ENCODE data around the gene VOPP1.
A peak's percentile ranks its signal among the peaks of the same experiment; 100 is the strongest.

Gene VOPP1

DNA sequence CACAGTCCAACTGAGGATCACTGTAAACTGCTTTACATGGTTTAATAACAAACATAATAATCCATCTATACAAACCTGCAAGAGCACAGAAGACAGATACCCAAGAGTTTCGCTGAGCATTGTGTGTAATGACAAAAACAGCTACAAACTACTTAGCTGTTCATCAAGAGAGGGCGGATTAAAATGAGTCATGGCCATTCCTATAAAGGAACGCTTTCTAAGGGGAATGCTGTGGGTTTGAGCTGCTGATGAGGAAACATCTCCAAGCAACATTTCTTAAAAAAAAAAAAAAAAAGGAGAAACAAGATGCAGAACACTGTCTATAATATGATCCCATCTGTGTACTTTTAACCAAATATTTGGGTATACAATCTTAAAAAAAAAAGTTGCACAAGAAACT is 33.8 kb downstream of the VOPP1 start:
- intact Hi-C loops (cut with micrococcal nuclease), result no loop called here
- H3K27me3 Mint-ChIP-seq, result no peaks in the 10 kb centered on the region
- peaks cover 71% of the 10 kb centered on the region for H3K36me3 Mint-ChIP-seq (ENCODE audit: low read depth)
- H3K27ac Mint-ChIP-seq, result peak overlapping the region; percentile 98
- H3K4me3 Mint-ChIP-seq, result peak overlapping the region; percentile 90
- H3K4me1 Mint-ChIP-seq (ENCODE audit: low read depth), result peaks cover 84% of the 10 kb centered on the region
- no peaks in the 10 kb centered on the region for H3K9me3 Mint-ChIP-seq

DNA sequence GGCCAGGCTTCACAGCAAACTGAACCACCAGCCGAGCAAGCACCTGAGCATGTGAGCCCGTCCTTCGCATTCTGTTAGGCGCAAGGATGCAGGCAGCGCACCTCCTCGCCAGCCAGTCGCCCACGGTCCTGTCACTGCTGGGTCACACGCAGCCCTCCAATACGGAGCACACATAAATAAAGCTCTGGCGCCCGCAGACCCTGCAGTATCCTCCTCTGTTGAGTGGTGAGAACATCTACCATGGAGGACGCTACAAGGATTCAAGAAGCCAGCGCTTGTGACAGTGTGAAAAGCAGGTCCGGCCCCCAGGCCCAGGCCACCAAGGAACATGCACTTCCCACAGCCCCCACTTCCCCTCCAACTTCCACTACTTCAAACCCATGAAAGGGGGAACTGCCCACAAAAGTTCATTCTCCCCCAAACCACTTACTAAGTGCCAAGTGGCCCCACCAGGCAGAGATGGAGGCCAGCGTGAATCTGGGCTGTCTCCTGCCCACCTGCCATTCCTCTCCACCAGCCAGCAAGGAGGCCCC is 34.8 kb downstream of the VOPP1 start:
- no peaks in the 10 kb centered on the region for H3K27me3 Mint-ChIP-seq
- H3K4me3 Mint-ChIP-seq, result peak overlapping the region; percentile 90
- intact Hi-C loops (cut with micrococcal nuclease), result no loop called here
- H3K9me3 Mint-ChIP-seq, result no peaks in the 10 kb centered on the region
- H3K27ac Mint-ChIP-seq, result peak overlapping the region; percentile 98
- peaks cover 93% of the 10 kb centered on the region for H3K4me1 Mint-ChIP-seq (ENCODE audit: low read depth)
- H3K36me3 Mint-ChIP-seq (ENCODE audit: low read depth), result peaks cover 75% of the 10 kb centered on the region

DNA sequence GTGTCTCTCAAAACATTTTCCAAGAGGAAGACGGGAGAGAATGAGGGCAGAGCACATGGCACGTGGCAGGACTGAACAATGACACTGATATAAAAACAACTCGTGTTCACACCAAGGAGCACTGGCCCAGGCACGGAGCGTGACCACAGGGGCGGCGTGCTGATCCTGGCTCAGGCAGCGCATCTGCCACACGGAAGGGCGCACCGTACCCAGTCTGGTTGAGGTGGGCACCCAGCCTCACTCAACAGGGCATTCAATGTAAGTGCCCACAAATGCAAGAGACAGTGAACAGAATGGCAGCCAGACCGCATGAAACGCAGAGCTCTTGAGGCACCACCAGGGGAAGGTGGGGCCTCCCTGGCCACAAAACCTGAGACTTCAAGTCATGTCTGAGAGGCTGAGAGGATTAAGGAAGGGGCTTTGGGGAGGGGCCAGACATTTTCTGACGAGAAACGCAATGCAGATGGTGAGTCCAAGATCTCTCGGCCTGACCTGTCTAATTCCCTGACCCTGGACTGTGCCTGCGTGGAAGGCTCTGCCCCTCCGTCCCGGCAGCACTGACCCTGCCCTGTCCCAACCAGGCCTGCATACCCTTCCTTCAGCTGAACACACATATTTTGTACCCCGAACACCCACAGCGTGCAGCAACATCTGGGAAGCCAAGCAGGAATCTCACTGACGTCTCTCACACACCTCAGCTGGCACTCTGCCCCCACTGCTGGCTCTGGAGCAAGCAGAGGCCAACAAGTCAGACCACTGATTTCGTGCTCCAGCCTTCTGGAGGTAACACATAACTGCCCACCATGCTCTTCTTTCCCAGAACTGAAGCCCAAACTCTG is 35.5 kb downstream of the VOPP1 start:
- Mint-ChIP-seq H3K27ac (peak overlapping the region; percentile 98), H3K4me1 (ENCODE audit: low read depth) (peaks cover 94% of the 10 kb centered on the region), H3K9me3 (no peaks in the 10 kb centered on the region), H3K36me3 (ENCODE audit: low read depth) (peaks cover 76% of the 10 kb centered on the region), H3K27me3 (no peaks in the 10 kb centered on the region), H3K4me3 (peak overlapping the region; percentile 90)
- intact Hi-C loops (cut with micrococcal nuclease), result no loop called here

DNA sequence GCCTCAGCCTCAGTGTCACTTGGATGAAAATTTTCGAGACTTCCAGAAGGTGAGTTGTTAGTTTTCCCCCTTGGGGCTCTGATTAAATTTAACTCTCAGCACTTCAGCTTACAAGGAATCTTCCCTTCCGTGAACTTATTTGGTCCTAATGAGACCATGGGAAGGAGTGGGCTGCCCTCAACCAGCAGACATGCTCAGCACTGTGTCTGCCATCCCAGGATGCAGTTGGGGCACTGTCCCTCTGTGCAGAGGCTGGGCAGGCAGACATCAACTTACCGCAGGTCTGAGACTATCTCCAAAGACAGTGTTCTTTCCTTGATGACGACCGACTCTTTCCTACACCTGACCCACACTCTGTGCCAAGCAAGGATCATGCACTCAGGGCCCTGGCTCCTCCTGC is 36.7 kb downstream of the VOPP1 start:
- Mint-ChIP-seq H3K27ac (peak overlapping the region; percentile 98), H3K4me1 (ENCODE audit: low read depth) (peaks cover 99% of the 10 kb centered on the region), H3K27me3 (no peaks in the 10 kb centered on the region), H3K36me3 (ENCODE audit: low read depth) (peaks cover 82% of the 10 kb centered on the region), H3K9me3 (no peaks in the 10 kb centered on the region), H3K4me3 (peak overlapping the region; percentile 90)
- intact Hi-C loops (cut with micrococcal nuclease), result no loop called here

GRCh38 chr7:55534916-55535590 is 37.2 kb downstream of the VOPP1 start:
- intact Hi-C loops (cut with micrococcal nuclease), result no loop called here
- peaks cover 82% of the 10 kb centered on the region for H3K36me3 Mint-ChIP-seq (ENCODE audit: low read depth)

GRCh38 chr7:55534262-55534915 is 37.9 kb downstream of the VOPP1 start:
- no peaks in the 10 kb centered on the region for H3K9me3 Mint-ChIP-seq
- peak overlapping the region; percentile 90 for H3K4me3 Mint-ChIP-seq
- no peaks in the 10 kb centered on the region for H3K27me3 Mint-ChIP-seq
- H3K36me3 Mint-ChIP-seq (ENCODE audit: low read depth), result peaks cover 82% of the 10 kb centered on the region
- peaks cover 99% of the 10 kb centered on the region for H3K4me1 Mint-ChIP-seq (ENCODE audit: low read depth)
- intact Hi-C loops (cut with micrococcal nuclease), result no loop called here
- peak overlapping the region; percentile 98 for H3K27ac Mint-ChIP-seq

More at GRCh38 chr7:55534916-55535590, 37.2 kb downstream of the VOPP1 start:
- Mint-ChIP-seq H3K4me3 (peak overlapping the region; percentile 90), H3K27me3 (no peaks in the 10 kb centered on the region), H3K9me3 (no peaks in the 10 kb centered on the region), H3K27ac (peak overlapping the region; percentile 98), H3K4me1 (ENCODE audit: low read depth) (peaks cover 99% of the 10 kb centered on the region)

DNA sequence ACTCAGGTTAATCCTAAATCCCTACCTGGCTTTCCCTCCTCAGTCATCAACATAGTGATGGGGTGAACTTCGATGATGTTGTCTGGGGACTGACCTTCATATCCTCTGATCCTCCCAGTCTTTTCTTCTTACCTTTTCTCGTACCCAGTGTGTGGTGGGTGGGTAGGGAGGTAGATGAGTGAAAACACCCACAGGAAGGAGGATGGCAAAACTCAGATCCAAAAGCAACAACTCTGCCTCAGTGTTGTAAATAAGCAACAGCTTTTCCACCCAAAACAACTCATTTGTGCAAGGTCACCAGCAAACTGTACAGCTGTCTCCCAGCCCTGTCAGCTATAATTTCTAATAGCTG is 38.6 kb downstream of the VOPP1 start:
- peaks cover 84% of the 10 kb centered on the region for H3K36me3 Mint-ChIP-seq (ENCODE audit: low read depth)
- H3K9me3 Mint-ChIP-seq, result no peaks in the 10 kb centered on the region
- peaks cover 93% of the 10 kb centered on the region for H3K4me1 Mint-ChIP-seq (ENCODE audit: low read depth)
- no peaks in the 10 kb centered on the region for H3K27me3 Mint-ChIP-seq
- peak overlapping the region; percentile 98 for H3K27ac Mint-ChIP-seq
- peak overlapping the region; percentile 38 for H3K4me3 Mint-ChIP-seq
- intact Hi-C loops (cut with micrococcal nuclease), result loop anchor here (2.0 kb wide), 1 partner anchor 37 kb away; no protein-coding TSS in a partner anchor

GRCh38 chr7:55533050-55533728 is 39.1 kb downstream of the VOPP1 start:
- Mint-ChIP-seq H3K9me3 (no peaks in the 10 kb centered on the region), H3K4me3 (peak overlapping the region; percentile 38), H3K36me3 (ENCODE audit: low read depth) (peaks cover 80% of the 10 kb centered on the region)

GRCh38 chr7:55532150-55532917 is 40.0 kb downstream of the VOPP1 start:
- peaks cover 83% of the 10 kb centered on the region for H3K4me1 Mint-ChIP-seq (ENCODE audit: low read depth)
- H3K36me3 Mint-ChIP-seq (ENCODE audit: low read depth), result peaks cover 71% of the 10 kb centered on the region

More at GRCh38 chr7:55533050-55533728, 39.1 kb downstream of the VOPP1 start:
- H3K4me1 Mint-ChIP-seq (ENCODE audit: low read depth), result peaks cover 88% of the 10 kb centered on the region
- intact Hi-C loops (cut with micrococcal nuclease), result loop anchor here (2.0 kb wide), 1 partner anchor 38 kb away; no protein-coding TSS in a partner anchor
- H3K27ac Mint-ChIP-seq, result peak overlapping the region; percentile 98
- H3K27me3 Mint-ChIP-seq, result no peaks in the 10 kb centered on the region

DNA sequence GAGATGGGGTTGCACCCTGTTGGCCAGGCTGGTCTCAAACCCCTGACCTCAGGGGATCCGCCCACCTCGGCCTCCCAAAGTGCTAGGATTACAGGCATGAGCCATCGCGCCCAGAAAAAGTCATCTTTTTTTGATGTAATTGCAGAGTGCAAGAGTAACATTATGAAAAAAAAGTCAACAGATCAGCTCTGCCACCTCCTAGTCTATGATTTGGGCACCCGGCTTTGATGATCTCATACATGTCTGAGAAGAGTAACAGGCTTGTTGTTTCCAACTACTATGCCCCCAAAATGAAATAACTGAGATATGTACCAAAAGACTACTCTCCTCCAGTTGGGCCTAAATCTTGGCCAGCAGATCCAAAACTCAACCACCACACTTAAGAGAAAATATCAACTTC is 40.8 kb downstream of the VOPP1 start:
- Mint-ChIP-seq H3K36me3 (ENCODE audit: low read depth) (peaks cover 63% of the 10 kb centered on the region), H3K4me3 (no peak overlapping the region), H3K9me3 (no peaks in the 10 kb centered on the region), H3K27ac (peak overlapping the region; percentile 98), H3K4me1 (ENCODE audit: low read depth) (peaks cover 83% of the 10 kb centered on the region), H3K27me3 (no peaks in the 10 kb centered on the region)
- intact Hi-C loops (cut with micrococcal nuclease), result no loop called here

More at GRCh38 chr7:55532150-55532917, 40.0 kb downstream of the VOPP1 start:
- no peaks in the 10 kb centered on the region for H3K9me3 Mint-ChIP-seq
- no peaks in the 10 kb centered on the region for H3K27me3 Mint-ChIP-seq
- intact Hi-C loops (cut with micrococcal nuclease), result loop anchor here (2.0 kb wide), 1 partner anchor 38 kb away; no protein-coding TSS in a partner anchor
- H3K4me3 Mint-ChIP-seq, result peak overlapping the region; percentile 38
- peak overlapping the region; percentile 98 for H3K27ac Mint-ChIP-seq

GRCh38 chr7:55527307-55527706 is 45.0 kb downstream of the VOPP1 start:
- H3K4me3 Mint-ChIP-seq, result no peak overlapping the region

DNA sequence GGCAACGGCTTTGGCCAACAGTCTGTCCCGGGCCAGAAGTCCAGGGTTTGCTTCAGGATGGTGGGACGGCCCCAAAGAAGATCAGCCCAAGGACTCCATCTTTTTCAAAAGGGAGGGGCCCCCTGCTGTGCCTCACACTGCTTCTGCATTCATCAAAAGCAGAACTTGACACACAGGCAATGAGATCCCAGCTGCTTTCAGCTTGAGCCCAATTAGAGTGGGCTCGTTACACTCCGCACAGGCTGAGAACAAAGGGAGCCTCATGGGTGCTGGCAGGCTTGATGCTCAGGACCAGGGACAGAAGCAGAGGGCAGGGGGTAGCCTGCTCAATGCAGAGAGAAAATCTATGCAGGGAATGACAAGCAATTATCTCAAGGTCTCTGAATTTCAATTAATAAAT is 45.5 kb downstream of the VOPP1 start:
- H3K9me3 Mint-ChIP-seq, result no peaks in the 10 kb centered on the region
- intact Hi-C loops (cut with micrococcal nuclease), result no loop called here
- no peaks in the 10 kb centered on the region for H3K27me3 Mint-ChIP-seq
- peaks cover 81% of the 10 kb centered on the region for H3K4me1 Mint-ChIP-seq (ENCODE audit: low read depth)
- H3K36me3 Mint-ChIP-seq (ENCODE audit: low read depth), result peaks cover 70% of the 10 kb centered on the region
- peak overlapping the region; percentile 26 for H3K4me3 Mint-ChIP-seq
- H3K27ac Mint-ChIP-seq, result peak overlapping the region; percentile 92

More at GRCh38 chr7:55527307-55527706, 45.0 kb downstream of the VOPP1 start:
- Mint-ChIP-seq H3K27ac (peak overlapping the region; percentile 92), H3K36me3 (ENCODE audit: low read depth) (peaks cover 70% of the 10 kb centered on the region), H3K9me3 (no peaks in the 10 kb centered on the region), H3K27me3 (no peaks in the 10 kb centered on the region), H3K4me1 (ENCODE audit: low read depth) (peaks cover 83% of the 10 kb centered on the region)
- intact Hi-C loops (cut with micrococcal nuclease), result no loop called here

- no peaks in the 10 kb centered on the region for H3K27me3 Mint-ChIP-seq
- peaks cover 71% of the 10 kb centered on the region for H3K36me3 Mint-ChIP-seq (ENCODE audit: low read depth)
- peaks cover 81% of the 10 kb centered on the region for H3K4me1 Mint-ChIP-seq (ENCODE audit: low read depth)
- intact Hi-C loops (cut with micrococcal nuclease), result no loop called here
- peak overlapping the region; percentile 92 for H3K27ac Mint-ChIP-seq
- H3K9me3 Mint-ChIP-seq, result no peaks in the 10 kb centered on the region
- peak overlapping the region; percentile 23 for H3K4me3 Mint-ChIP-seq
Observed at GRCh38 chr7:55526329-55526728, 46.0 kb downstream of the VOPP1 start.
